Femur (tissue), 1 donor: ENCODE data around the gene SMS.
A peak's percentile ranks its signal among the peaks of the same experiment; 100 is the strongest.
"Not testable (repeated sequence)": the region's sequence is repeated elsewhere in the genome, so short reads cannot be mapped to it uniquely, and the experiment has no call there.

ENCODE experiments used
- DNase-seq: peaks from one replicate; pipeline ENCODE4 v3.0.0-alpha.2; 2017

The SMS gene

GRCh38 chrX:21952624-21953023 lies 12.1 kb downstream of the SMS start:
- DNase-seq, result no peak

- not testable (repeated sequence) for DNase-seq
Observed at GRCh38 chrX:21953195-21953830, 12.8 kb downstream of the SMS start.

- DNase-seq, result no peak
Observed at GRCh38 chrX:21955403-21956189, 15.1 kb downstream of the SMS start.

GRCh38 chrX:21956783-21957182 lies 16.3 kb downstream of the SMS start:
- no peak for DNase-seq

- no peak for DNase-seq
Observed at GRCh38 chrX:21958187-21958586, 17.7 kb downstream of the SMS start.

- DNase-seq, result no peak
Observed at GRCh38 chrX:21958916-21959315, 18.4 kb downstream of the SMS start.

GRCh38 chrX:21959362-21960051 lies 19.0 kb downstream of the SMS start:
- DNase-seq, result no peak

- DNase-seq, result no peak
Observed at GRCh38 chrX:21960569-21961541, 20.3 kb downstream of the SMS start.

- DNase-seq, result no peak
Observed at GRCh38 chrX:21962361-21962760, 21.9 kb downstream of the SMS start.

GRCh38 chrX:21963269-21963668 lies 22.8 kb downstream of the SMS start:
- DNase-seq, result peak; percentile 38

GRCh38 chrX:21963731-21964405 lies 23.4 kb downstream of the SMS start:
- no peak for DNase-seq

- no peak for DNase-seq
Observed at GRCh38 chrX:21966866-21967265, 26.4 kb downstream of the SMS start.

GRCh38 chrX:21968333-21968732 lies 27.8 kb downstream of the SMS start:
- no peak for DNase-seq

- no peak for DNase-seq
Observed at GRCh38 chrX:21970326-21970725, 29.8 kb downstream of the SMS start.

- no peak for DNase-seq
Observed at GRCh38 chrX:21972046-21972445, 31.5 kb downstream of the SMS start.

- no peak for DNase-seq
Observed at GRCh38 chrX:21972721-21973120, 32.2 kb downstream of the SMS start.

- DNase-seq, result no peak
Observed at GRCh38 chrX:21973321-21974010, 33.0 kb downstream of the SMS start.

GRCh38 chrX:21974011-21974385 lies 33.5 kb downstream of the SMS start:
- DNase-seq, result no peak

- DNase-seq, result no peak
Observed at GRCh38 chrX:21975242-21975641, 34.7 kb downstream of the SMS start.

- no peak for DNase-seq
Observed at GRCh38 chrX:21975812-21976211, 35.3 kb downstream of the SMS start.

- DNase-seq, result no peak
Observed at GRCh38 chrX:21978346-21978745, 37.8 kb downstream of the SMS start.

GRCh38 chrX:21982311-21982710 lies 41.8 kb downstream of the SMS start:
- no peak for DNase-seq
